ENCODE data around the gene TEX2. TPM values are rescaled to one million over a fixed set of nuclear protein-coding genes. Genes with fewer than 3 reads are reported as not detected.
"Not testable (repeated sequence)": the region's sequence is repeated elsewhere in the genome, so short reads cannot be mapped to it uniquely, and the experiment has no call there.

The TEX2 gene
- total RNA-seq, 4 donors from 2014 or later, result 29.9 to 59.2 (median 39.9) TPM

DNA sequence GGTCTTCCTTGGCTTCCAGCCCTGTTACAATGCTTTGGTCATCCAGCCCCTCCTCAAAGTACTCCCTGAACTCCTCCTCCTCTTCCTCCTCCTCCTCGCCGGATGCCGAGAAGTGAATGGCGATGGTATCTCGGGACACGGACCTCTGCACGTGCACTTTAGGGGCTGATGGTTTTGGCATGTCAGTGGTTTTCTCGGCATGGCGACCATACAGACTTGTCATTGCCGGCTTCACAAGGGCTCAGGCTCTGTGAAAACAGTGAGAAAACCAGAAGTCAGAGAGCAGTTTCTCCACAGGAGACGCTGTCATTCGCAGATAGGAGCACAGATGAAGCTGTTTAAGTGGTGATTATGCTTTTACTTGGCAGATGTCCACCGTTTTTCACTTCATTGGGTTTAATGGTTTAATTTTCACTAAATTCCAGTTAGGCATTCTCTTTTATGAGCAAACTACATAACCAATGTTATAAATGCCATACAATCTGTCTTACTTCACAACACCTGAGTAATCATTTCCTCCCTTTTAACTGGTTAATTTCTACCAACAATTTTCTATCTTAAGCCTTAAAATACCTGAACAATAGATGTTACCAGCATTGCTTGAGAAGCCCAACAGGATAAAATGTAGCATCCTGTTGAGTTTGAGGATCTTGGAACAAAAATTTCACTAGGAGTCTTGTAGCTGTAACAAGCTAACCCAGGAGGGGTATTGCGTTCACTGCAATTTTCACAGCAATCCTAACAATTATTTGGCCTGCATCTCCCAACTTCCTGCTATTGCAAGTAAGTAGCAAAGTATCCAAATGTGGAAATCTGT is 48.9 kb downstream of the TEX2 start:
- no peak for TF ChIP-seq POLR2A (IDR thresholded peaks at IDR 0.05)
- TF ChIP-seq, protein P1, sequence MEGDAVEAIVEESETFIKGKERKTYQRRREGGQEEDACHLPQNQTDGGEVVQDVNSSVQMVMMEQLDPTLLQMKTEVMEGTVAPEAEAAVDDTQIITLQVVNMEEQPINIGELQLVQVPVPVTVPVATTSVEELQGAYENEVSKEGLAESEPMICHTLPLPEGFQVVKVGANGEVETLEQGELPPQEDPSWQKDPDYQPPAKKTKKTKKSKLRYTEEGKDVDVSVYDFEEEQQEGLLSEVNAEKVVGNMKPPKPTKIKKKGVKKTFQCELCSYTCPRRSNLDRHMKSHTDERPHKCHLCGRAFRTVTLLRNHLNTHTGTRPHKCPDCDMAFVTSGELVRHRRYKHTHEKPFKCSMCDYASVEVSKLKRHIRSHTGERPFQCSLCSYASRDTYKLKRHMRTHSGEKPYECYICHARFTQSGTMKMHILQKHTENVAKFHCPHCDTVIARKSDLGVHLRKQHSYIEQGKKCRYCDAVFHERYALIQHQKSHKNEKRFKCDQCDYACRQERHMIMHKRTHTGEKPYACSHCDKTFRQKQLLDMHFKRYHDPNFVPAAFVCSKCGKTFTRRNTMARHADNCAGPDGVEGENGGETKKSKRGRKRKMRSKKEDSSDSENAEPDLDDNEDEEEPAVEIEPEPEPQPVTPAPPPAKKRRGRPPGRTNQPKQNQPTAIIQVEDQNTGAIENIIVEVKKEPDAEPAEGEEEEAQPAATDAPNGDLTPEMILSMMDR (IDR thresholded peaks at IDR 0.05), result no peak
- WGBS, 2 donors, result 89 to 91% methylated on average over 14 of the region's 14 CpGs
- intact Hi-C loops (cut with DNase I; ENCODE audit: low total_unique reads), result no loop called here
- H3K4me3 ChIP-seq (ENCODE audit: low read depth, poor library complexity, severe bottlenecking), result no peak overlapping the region
- DNase-seq (ENCODE audit: low spot score in 2 of 2), result no peak

DNA sequence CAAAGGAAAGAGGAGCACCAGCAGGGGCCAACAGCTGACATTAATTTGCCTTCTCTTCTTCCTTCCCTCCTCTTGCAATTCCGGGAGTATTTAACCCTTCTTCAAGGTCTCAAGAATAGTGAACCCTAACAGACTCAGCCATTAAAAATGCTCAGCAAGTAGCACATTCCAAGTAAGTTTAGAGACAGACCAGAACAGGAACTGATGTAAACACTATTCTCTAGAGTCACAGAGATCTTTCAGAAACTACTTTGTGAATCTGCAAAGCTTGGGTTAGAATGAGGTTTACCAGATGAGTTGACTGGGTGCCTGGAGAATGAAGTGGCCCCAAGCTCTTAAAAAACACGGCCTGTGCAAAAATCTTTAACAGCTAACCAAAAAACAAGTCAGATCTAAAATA is 50.9 kb downstream of the TEX2 start:
- WGBS, 2 donors, result 82 to 84% methylated on average over 2 of the region's 2 CpGs
- intact Hi-C loops (cut with DNase I; ENCODE audit: low total_unique reads), result no loop called here
- TF ChIP-seq, protein P1 (IDR thresholded peaks at IDR 0.05), result no peak
- no peak for TF ChIP-seq POLR2A (IDR thresholded peaks at IDR 0.05)
- DNase-seq (ENCODE audit: low spot score in 2 of 2), result no peak
- no peak overlapping the region for H3K4me3 ChIP-seq (ENCODE audit: low read depth, poor library complexity, severe bottlenecking)

DNA sequence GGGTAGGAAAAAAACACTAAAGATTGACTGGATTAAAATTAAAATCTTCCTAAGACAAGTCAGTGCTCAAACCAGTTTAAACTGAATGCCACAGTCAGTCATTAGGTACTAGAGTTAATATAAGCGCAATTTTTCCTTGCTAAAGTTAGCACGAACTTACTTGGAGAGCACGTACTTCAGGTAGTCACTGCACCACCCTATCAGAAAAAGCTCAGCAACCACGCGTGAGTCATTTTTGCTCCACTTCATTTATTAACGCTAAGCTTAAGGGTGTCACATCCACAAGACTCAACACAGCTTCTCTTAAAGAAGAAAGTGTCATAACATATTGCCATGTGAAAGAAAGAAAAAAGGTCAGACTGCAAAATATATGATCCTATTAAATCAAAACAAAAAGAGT is 53.1 kb downstream of the TEX2 start:
- no peak for DNase-seq (ENCODE audit: low spot score in 2 of 2)
- TF ChIP-seq, protein P1 (IDR thresholded peaks at IDR 0.05), result no peak
- TF ChIP-seq POLR2A (IDR thresholded peaks at IDR 0.05), result no peak
- 60 to 63% methylated on average over 6 of the region's 6 CpGs for WGBS, 2 donors
- intact Hi-C loops (cut with DNase I; ENCODE audit: low total_unique reads), result no loop called here
- H3K4me3 ChIP-seq (ENCODE audit: low read depth, poor library complexity, severe bottlenecking), result no peak overlapping the region

DNA sequence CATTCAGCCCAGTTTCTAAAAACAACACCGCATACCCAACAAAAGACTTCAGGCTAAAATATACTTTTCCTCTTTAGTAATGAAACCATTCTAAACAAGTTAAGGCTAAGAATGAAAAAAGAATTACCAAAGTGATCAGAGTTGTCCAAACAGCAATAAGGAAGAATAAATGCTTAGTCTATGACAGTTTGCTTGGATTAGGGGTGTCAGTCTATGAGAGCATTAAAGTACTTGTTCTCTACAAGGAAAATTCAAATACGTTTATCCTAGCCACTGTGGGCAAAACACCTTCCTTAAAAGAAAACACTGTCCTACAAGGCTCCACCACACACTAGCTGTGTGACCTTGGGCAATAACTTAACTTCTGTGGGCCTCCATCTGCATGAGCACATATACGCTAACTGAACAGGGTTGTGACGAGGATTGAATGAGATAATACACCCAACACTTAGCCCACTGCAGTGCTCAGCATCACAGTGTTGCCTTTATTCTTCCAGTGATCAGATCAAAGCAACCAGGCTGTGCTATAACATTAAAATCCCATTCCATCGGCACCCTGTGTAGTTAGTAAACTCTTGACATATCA is 53.6 kb downstream of the TEX2 start:
- no peak overlapping the region for H3K4me3 ChIP-seq (ENCODE audit: low read depth, poor library complexity, severe bottlenecking)
- intact Hi-C loops (cut with DNase I; ENCODE audit: low total_unique reads), result no loop called here
- no peak for DNase-seq (ENCODE audit: low spot score in 2 of 2)
- TF ChIP-seq, protein P1 (IDR thresholded peaks at IDR 0.05), result no peak
- TF ChIP-seq POLR2A (IDR thresholded peaks at IDR 0.05), result no peak
- WGBS, 2 donors, result 67 to 75% methylated on average over 5 of the region's 5 CpGs

DNA sequence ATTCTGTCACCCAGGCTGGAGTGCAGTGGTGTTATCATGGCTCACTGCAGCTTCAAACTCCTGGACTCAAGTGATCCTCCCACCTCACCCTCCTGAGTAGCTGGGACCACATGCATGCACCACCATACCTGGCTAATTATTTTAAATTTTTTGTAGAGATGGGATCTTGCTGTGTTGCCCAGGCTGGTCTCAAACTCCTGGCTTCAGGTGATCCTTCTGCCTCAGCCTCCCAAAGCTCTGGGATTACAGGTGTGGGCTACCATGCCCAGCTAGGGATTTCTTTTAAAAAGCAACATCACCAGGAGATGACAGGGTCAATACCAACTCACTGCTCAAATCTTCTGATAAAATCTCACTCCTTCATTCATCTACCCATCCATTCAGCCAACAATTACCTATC is 54.4 kb downstream of the TEX2 start:
- intact Hi-C loops (cut with DNase I; ENCODE audit: low total_unique reads); H3K4me3 ChIP-seq (ENCODE audit: low read depth, poor library complexity, severe bottlenecking); DNase-seq (ENCODE audit: low spot score in 2 of 2): not testable (repeated sequence)

DNA sequence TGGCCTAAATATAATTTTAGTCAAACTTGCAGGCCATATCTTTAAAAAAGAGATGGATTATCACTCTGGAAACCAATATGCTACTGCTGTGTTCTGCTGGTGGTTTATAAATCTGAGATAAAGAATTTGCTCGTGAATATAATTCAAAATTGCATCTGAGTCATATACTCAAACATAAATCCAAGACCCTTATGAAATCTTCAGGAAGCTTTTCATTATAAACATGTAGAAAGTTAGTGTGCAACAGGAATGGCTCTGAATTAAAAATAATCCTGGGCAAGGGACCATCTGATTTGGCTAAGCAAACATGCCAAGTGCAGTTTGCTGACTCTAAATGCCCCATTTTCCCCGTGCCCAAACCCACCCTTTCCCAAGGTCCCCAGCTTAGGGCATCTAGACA is 57.3 kb downstream of the TEX2 start:
- intact Hi-C loops (cut with DNase I; ENCODE audit: low total_unique reads), result no loop called here
- no peak for DNase-seq (ENCODE audit: low spot score in 2 of 2)
- 74 to 85% methylated on average over 2 of the region's 2 CpGs for WGBS, 2 donors
- TF ChIP-seq POLR2A (IDR thresholded peaks at IDR 0.05), result no peak
- H3K4me3 ChIP-seq (ENCODE audit: low read depth, poor library complexity, severe bottlenecking), result no peak overlapping the region

DNA sequence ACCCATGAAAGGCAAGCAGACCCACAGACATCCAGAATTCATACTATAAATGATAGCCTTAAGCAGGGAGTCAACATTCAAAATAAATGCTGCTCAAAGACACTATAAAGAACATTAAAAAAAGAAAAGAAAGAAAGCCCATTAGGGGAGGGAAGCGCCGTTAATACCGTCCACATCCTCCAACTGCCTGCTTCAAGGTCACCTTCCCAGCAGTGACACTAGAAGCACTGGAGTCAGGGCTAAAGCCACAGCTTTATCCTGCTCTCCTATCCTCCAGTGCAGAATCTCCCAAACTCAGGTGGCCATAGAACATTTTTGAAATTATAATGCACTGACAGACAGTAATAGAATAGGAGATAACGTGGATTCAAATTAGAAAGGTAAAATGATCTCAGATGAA is 59.4 kb downstream of the TEX2 start:
- H3K4me3 ChIP-seq (ENCODE audit: low read depth, poor library complexity, severe bottlenecking), result no peak overlapping the region
- intact Hi-C loops (cut with DNase I; ENCODE audit: low total_unique reads), result no loop called here
- TF ChIP-seq POLR2A (IDR thresholded peaks at IDR 0.05), result no peak
- TF ChIP-seq, protein P1 (IDR thresholded peaks at IDR 0.05), result no peak
- WGBS, 2 donors, result 69 to 71% methylated on average over 4 of the region's 4 CpGs
- no peak for DNase-seq (ENCODE audit: low spot score in 2 of 2)
